ENCODE data around the gene ERBB2. TPM values are rescaled to one million over a fixed set of nuclear protein-coding genes. Genes with fewer than 3 reads are reported as not detected.
A peak's percentile ranks its signal among the peaks of the same experiment; 100 is the strongest.

Gene ERBB2
- total and polyA plus RNA-seq, 10 of the 15 experiments (the other 5 are each of a cell fraction or from before 2014, with no cell fraction given) = 0.39 to 7.0 (median 4.3) TPM

GRCh38 chr17:39687101-39687545 lies 12.7 kb upstream of the ERBB2 start (continued):
- TF ChIP-seq, protein P1, sequence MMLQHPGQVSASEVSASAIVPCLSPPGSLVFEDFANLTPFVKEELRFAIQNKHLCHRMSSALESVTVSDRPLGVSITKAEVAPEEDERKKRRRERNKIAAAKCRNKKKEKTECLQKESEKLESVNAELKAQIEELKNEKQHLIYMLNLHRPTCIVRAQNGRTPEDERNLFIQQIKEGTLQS (IDR thresholded peaks at IDR 0.05; ENCODE audit: borderline replicate concordance, extremely low read depth, low read depth, low read length) = no peak
- TF ChIP-seq IKZF2 (IDR thresholded peaks at IDR 0.05) = no peak
- no peak for TF ChIP-seq STAT3 (IDR thresholded peaks at IDR 0.05; ENCODE audit: low read depth, low read length)
- no peak for TF ChIP-seq USF1 (IDR thresholded peaks at IDR 0.05; ENCODE audit: borderline replicate concordance, extremely low read length, insufficient read depth, low read depth, low read length)

DNA sequence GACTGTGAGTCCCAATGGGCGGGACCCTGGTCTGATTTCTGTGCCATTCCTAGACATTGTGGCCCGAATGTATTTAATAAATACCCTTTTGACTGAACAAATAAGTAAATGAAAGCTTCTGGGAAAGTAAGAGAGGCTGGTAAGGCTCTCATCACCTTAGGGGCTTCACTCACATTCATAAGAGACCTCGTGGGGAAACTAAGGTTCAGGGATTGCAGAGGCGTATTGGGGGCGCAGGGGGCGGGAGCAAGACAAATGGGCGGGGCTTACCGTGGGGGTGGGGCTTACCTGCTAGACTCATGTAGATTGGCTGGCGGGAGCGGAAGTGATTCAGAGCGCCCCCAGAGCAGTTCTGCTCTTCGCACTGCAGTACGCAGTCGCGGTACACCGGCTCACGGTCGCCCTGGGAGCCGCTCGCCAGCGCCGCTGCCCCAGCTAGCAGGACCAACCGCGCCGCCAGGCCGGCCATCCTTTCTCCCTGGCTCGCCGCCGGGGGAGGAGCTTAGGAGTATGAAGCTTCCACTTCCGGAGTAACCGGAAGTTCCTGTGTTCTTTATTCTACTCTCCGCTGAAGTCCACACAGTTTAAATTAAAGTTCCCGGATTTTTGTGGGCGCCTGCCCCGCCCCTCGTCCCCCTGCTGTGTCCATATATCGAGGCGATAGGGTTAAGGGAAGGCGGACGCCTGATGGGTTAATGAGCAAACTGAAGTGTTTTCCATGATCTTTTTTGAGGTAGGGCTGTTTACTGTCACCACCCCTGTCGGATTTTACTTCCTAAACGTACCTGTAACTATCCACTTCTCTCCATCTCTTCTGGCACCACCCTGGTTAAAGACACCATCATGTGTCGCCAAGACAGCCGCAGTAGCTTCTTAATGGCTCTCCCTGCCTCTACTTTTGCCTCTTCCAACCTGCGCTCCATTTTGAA lies 12.1 kb upstream of the ERBB2 start, which contains the start of gene PGAP3:
Gene PGAP3, minus strand, starts transcription at position 512 of the 929 bp plus-strand sequence. Its CDS starts 43 bp downstream, at position 469.
- Histone ChIP-seq H3K9me3 (replicated peaks; ENCODE audit: control insufficient read depth, insufficient read depth, low read length) (no peaks in the 10 kb centered on the region), H3K79me2 (ENCODE audit: control insufficient read depth, insufficient read depth, low read length) (no peaks in the 10 kb centered on the region; the same call in 1 of the 2 replicates), H3K27ac (ENCODE audit: control insufficient read depth, insufficient read depth) (peak within 1 kb of the TSS; percentile 74), H2AFZ (ENCODE audit: control insufficient read depth, low read depth, low read length) (peak within 1 kb of the TSS; percentile 95), H3K4me1 (ENCODE audit: control insufficient read depth, insufficient read depth, low read length) (peaks cover 3% of the 10 kb centered on the region; the same call in 1 of the 2 replicates), H3K4me3 (peak within 1 kb of the TSS; percentile 88), H3K9ac (ENCODE audit: control insufficient read depth, insufficient read depth, low read length) (peak within 1 kb of the TSS; percentile 80), H4K20me1 (ENCODE audit: control insufficient read depth, insufficient read depth) (no peaks in the 10 kb centered on the region), H3K36me3 (ENCODE audit: control insufficient read depth in 2 of 2, insufficient read depth in 2 of 2, low read length in 1 of 2) (no peaks in the 10 kb centered on the region), H3K4me2 (ENCODE audit: control insufficient read depth, insufficient read depth) (peak within 1 kb of the TSS; percentile 80), H3K27me3 (replicated peaks in 1 of 2; ENCODE audit: control insufficient read depth in 2 of 2, insufficient read depth in 2 of 2, low read length in 1 of 2) (no peaks in the 10 kb centered on the region)
- intact Hi-C loops (cut with micrococcal nuclease; ENCODE audit: unreplicated experiment) = no loop called here
- RAD21 ChIA-PET (ENCODE audit: unreplicated experiment) = interaction anchor here (0.9 to 2.2 kb wide), 5 partner anchors 12 to 66 kb away, joined by 3 to 10 read pairs (median 4); partner anchors contain the start of genes MIEN1 and PNMT
- WGBS (ENCODE audit: insufficient coverage, insufficient replicate concordance, low lambda C conversion rate, missing lambda C conversion rate) = 3% methylated on average over 45 of the region's 45 CpGs
- SMC1A ChIA-PET (ENCODE audit: uncharacterized antibody, unreplicated experiment) = interaction anchor here (0.6 to 2.4 kb wide), 7 partner anchors 12 to 45 kb away, joined by 3 to 11 read pairs (median 4); partner anchors contain the start of genes MIEN1 and PNMT
- TSS peak; percentile 98 for BruUV-seq (replicated peaks)
- in situ Hi-C loops (cut with MboI) = no loop called here
- FAIRE-seq (peak; percentile 88), DNase-seq (ENCODE audit: low read depth, low spot score) (peak; percentile 78), ATAC-seq (peak; percentile 98)
- POLR2A ChIA-PET = interaction anchor here (0.5 to 1.6 kb wide), 8 partner anchors 9 to 78 kb away, joined by 3 to 9 read pairs (median 4); no protein-coding TSS in a partner anchor
- CTCF ChIA-PET = interaction anchor here (0.6 to 1.9 kb wide), 15 partner anchors 10 to 292 kb away, joined by 3 to 10 read pairs (median 4); partner anchors contain the start of gene PSMD3
- TF ChIP-seq, protein P2, sequence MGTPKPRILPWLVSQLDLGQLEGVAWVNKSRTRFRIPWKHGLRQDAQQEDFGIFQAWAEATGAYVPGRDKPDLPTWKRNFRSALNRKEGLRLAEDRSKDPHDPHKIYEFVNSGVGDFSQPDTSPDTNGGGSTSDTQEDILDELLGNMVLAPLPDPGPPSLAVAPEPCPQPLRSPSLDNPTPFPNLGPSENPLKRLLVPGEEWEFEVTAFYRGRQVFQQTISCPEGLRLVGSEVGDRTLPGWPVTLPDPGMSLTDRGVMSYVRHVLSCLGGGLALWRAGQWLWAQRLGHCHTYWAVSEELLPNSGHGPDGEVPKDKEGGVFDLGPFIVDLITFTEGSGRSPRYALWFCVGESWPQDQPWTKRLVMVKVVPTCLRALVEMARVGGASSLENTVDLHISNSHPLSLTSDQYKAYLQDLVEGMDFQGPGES (IDR thresholded peaks at IDR 0.05) = 0 out of 2 replicates have a peak, but pooled peaks have one; percentile 7
- peak; percentile 76 for TF ChIP-seq IKZF1 (conservative IDR thresholded peaks at IDR 0.05)
- TF ChIP-seq ETV6 (conservative IDR thresholded peaks at IDR 0.05 in 1 of 2, IDR thresholded peaks at IDR 0.05 in 1 of 2; ENCODE audit: borderline replicate concordance in 1 of 2, low read depth in 1 of 2) = peak in 1 of 2 experiments; percentile 20; a peak in 1 of 4 replicates
- no peak for TF ChIP-seq MEF2A (IDR thresholded peaks at IDR 0.05; ENCODE audit: insufficient read depth, low read depth, low read length)
- peak; percentile 58 for TF ChIP-seq SIX5 (IDR thresholded peaks at IDR 0.05; ENCODE audit: low read depth, low read length, severe bottlenecking)
- TF ChIP-seq PML (IDR thresholded peaks at IDR 0.05; ENCODE audit: low read length) = peak; percentile 81
- TF ChIP-seq POLR2A (IDR thresholded peaks at IDR 0.05; ENCODE audit: low read depth, low read length) = peak; percentile 94
- TF ChIP-seq WRNIP1 (IDR thresholded peaks at IDR 0.05; ENCODE audit: borderline replicate concordance, low read depth, low read length) = peak; percentile 66; the same call in 1 of the 2 replicates
- peak; percentile 68 for TF ChIP-seq MTA2 (IDR thresholded peaks at IDR 0.05; ENCODE audit: low read depth)
